ENCODE results near the gene CRACR2B.

GRCh38 chr11:797296-798092, 30.2 kb upstream of the CRACR2B start:
- TF ChIP-seq CTCF (IDR thresholded peaks at IDR 0.05; ENCODE audit: insufficient read depth, low read length) (no peak), REST (IDR thresholded peaks at IDR 0.05; ENCODE audit: insufficient replicate concordance, low read depth) (no peak), POLR2AphosphoS5 (IDR thresholded peaks at IDR 0.05; ENCODE audit: low read depth) (peak; percentile 34; the same call in 1 of the 2 replicates)
